H1 (cell line): Measurements from ENCODE around the gene AXIN2. TPM values are rescaled to one million over a fixed set of nuclear protein-coding genes. Genes with fewer than 3 reads are reported as not detected.

Experiments used
- CTCF ChIA-PET: fragments of 300-600 bp; sonication (Branson Sonifier 250); formaldehyde crosslinking; loops from one replicate; lab custom pipeline; 2021; ENCODE audit not compliant: partially characterized antibody; lab: Charles Lee
- POLR2A ChIA-PET: fragments of 300-600 bp; sonication (Branson Sonifier 250); formaldehyde crosslinking; loops from one replicate; lab custom pipeline; 2021; ENCODE audit warnings: inconsistent platforms; ENCODE audit not compliant: partially characterized antibody; lab: Charles Lee
- DNase-seq, 2 experiments: peaks; one replicate each; pipeline versions ENCODE4 v3.0.0 to v3.0.0-alpha.2; 2010 to 2022; ENCODE audit warnings: low spot score in 2 of 2, low read depth in 1 of 2, mixed read lengths in 1 of 2
- FAIRE-seq: peaks from 2 replicates; lab custom pipeline; 2011; peaks lifted over from hg19 to GRCh38; lab: Jason Lieb, UNC
- H2AFZ ChIP-seq: 2 replicates; pipeline ENCODE4 v1.8.1; 2012; ENCODE audit warnings: low read length, inconsistent platforms
- H2AK5ac ChIP-seq: 2 replicates; pipeline ENCODE4 v1.6.1; 2013; ENCODE audit warnings: low read depth, low read length
- H2BK120ac ChIP-seq: replicated peaks from 2 replicates; pipeline ENCODE3; 2013; ENCODE audit warnings: low read depth, low read length, inconsistent platforms
- H2BK12ac ChIP-seq: 2 replicates; pipeline ENCODE4 v1.6.1; 2013; ENCODE audit warnings: low read depth, low read length
- H2BK15ac ChIP-seq: 2 replicates; pipeline ENCODE4 v1.6.1; 2013; ENCODE audit warnings: low read length
- H2BK20ac ChIP-seq: 2 replicates; pipeline ENCODE4 v1.6.1; 2013; ENCODE audit warnings: low read length
- H2BK5ac ChIP-seq: 2 replicates; pipeline ENCODE4 v1.6.1; 2013; ENCODE audit warnings: low read depth, low read length
- H3K14ac ChIP-seq: 2 replicates; pipeline ENCODE4 v1.6.1; 2013; ENCODE audit warnings: inconsistent platforms; ENCODE audit not compliant: insufficient read length
- H3K18ac ChIP-seq: 2 replicates; pipeline ENCODE4 v1.6.1; 2013; ENCODE audit warnings: low read length; ENCODE audit errors: extremely low read depth
- H3K23ac ChIP-seq: 2 replicates; pipeline ENCODE4 v1.6.1; 2013; ENCODE audit warnings: inconsistent platforms; ENCODE audit not compliant: insufficient read length
- H3K23me2 ChIP-seq: 2 replicates; pipeline ENCODE4 v1.6.1; 2013; ENCODE audit warnings: low read depth, low read length
- H3K27ac ChIP-seq: 2 replicates; pipeline ENCODE4 v1.6.1; 2011; ENCODE audit warnings: low read depth, low read length, inconsistent platforms
- H3K27me3 ChIP-seq, 4 experiments: replicated peaks in 1 of 4; 1 replicate in 1 of 4; 2 replicates in 3 of 4; pipeline versions ENCODE4 v1.6.1 to v1.8.1; 2011 to 2013; ENCODE audit warnings: low read length in 3 of 4, mild to moderate bottlenecking in 3 of 4, inconsistent platforms in 2 of 4, mixed read lengths in 2 of 4, moderate library complexity in 1 of 4; ENCODE audit not compliant: control insufficient read depth in 3 of 4, insufficient read depth in 3 of 4; ENCODE audit errors: extremely low read depth in 1 of 4
- H3K36me3 ChIP-seq, 4 experiments: 2 replicates each; pipeline versions ENCODE4 v1.6.1 to v1.8.1; 2011 to 2013; ENCODE audit warnings: mild to moderate bottlenecking in 4 of 4, low read length in 3 of 4, moderate library complexity in 2 of 4, control low read depth in 1 of 4, inconsistent platforms in 1 of 4; ENCODE audit not compliant: insufficient read depth in 4 of 4, control insufficient read depth in 2 of 4
- H3K4ac ChIP-seq: replicated peaks from 2 replicates; pipeline ENCODE3; 2013; ENCODE audit warnings: low read length, low read depth, mixed read lengths, inconsistent platforms; ENCODE audit not compliant: insufficient read length
- H3K4me1 ChIP-seq, 4 experiments: replicated peaks in 1 of 4; 1 replicate in 1 of 4; 2 replicates in 3 of 4; pipeline versions ENCODE4 v1.6.1 to v1.8.1; 2011 to 2013; ENCODE audit warnings: low read length in 3 of 4, inconsistent platforms in 2 of 4, mixed read lengths in 1 of 4; ENCODE audit not compliant: insufficient read depth in 4 of 4, control insufficient read depth in 3 of 4
- H3K4me2 ChIP-seq, 2 experiments: 2 replicates each; pipeline versions ENCODE4 v1.6.1 to v1.8.1; 2011 to 2013; ENCODE audit warnings: low read depth in 2 of 2, low read length in 2 of 2, control low read depth in 1 of 2, inconsistent platforms in 1 of 2, mild to moderate bottlenecking in 1 of 2; ENCODE audit not compliant: insufficient read depth in 1 of 2
- H3K4me3 ChIP-seq, 4 experiments: fragments of 200-600, 300-600 bp in 1 of 4; sonication (generic), shearing (Covaris generic), sonication (Bioruptor Twin) in 1 of 4; 2 replicates each; pipeline versions ENCODE4 v1.5.1 to v1.8.1; 2011 to 2016; ENCODE audit warnings: low read length in 4 of 4, low read depth in 3 of 4, control low read depth in 2 of 4, inconsistent platforms in 2 of 4, mild to moderate bottlenecking in 2 of 4, mixed read lengths in 1 of 4, moderate library complexity in 1 of 4; ENCODE audit not compliant: insufficient read depth in 2 of 4; ENCODE audit errors: extremely low read depth in 1 of 4
- H3K56ac ChIP-seq: replicated peaks from 2 replicates; pipeline ENCODE3; 2013; ENCODE audit warnings: low read depth, mild to moderate bottlenecking, mixed read lengths, low read length, inconsistent platforms; ENCODE audit not compliant: insufficient read length
- H3K79me1 ChIP-seq: 2 replicates; pipeline ENCODE4 v1.6.1; 2013; ENCODE audit warnings: low read depth, low read length, control low read depth
- H3K79me2 ChIP-seq, 2 experiments: 2 replicates each; pipeline versions ENCODE4 v1.6.1 to v1.8.1; 2012 to 2013; ENCODE audit warnings: low read length in 2 of 2, mild to moderate bottlenecking in 2 of 2, inconsistent platforms in 1 of 2; ENCODE audit not compliant: insufficient read depth in 2 of 2, control insufficient read depth in 1 of 2
- H3K9ac ChIP-seq, 4 experiments: replicated peaks in 1 of 4; 1 replicate in 1 of 4; 2 replicates in 3 of 4; pipeline versions ENCODE4 v1.6.1 to v1.8.1; 2011 to 2013; ENCODE audit warnings: low read depth in 3 of 4, low read length in 3 of 4, control low read depth in 2 of 4, mild to moderate bottlenecking in 2 of 4, moderate library complexity in 2 of 4, inconsistent platforms in 1 of 4; ENCODE audit errors: extremely low read depth in 1 of 4
- H3K9me3 ChIP-seq, 2 experiments: 2 replicates each; pipeline versions ENCODE4 v1.6.1 to v1.8.1; 2012 to 2013; ENCODE audit warnings: mild to moderate bottlenecking in 2 of 2, moderate library complexity in 2 of 2, control low read depth in 1 of 2, inconsistent platforms in 1 of 2, low read depth in 1 of 2, low read length in 1 of 2, mixed read lengths in 1 of 2; ENCODE audit not compliant: insufficient read depth in 2 of 2
- H4K20me1 ChIP-seq, 2 experiments: replicated peaks in 1 of 2; 2 replicates each; pipeline versions ENCODE3 to v1.8.1; 2011 to 2013; ENCODE audit warnings: inconsistent platforms in 2 of 2, low read length in 2 of 2, mild to moderate bottlenecking in 1 of 2; ENCODE audit not compliant: insufficient read depth in 2 of 2, control insufficient read depth in 1 of 2
- H4K5ac ChIP-seq: 2 replicates; pipeline ENCODE4 v1.6.1; 2013; ENCODE audit warnings: low read length, low read depth, mixed read lengths, inconsistent platforms; ENCODE audit not compliant: insufficient read length
- H4K8ac ChIP-seq: 2 replicates; pipeline ENCODE4 v1.8.0; 2013; ENCODE audit warnings: mild to moderate bottlenecking, moderate library complexity, low read length, inconsistent platforms; ENCODE audit not compliant: insufficient read depth; ENCODE audit errors: extremely low read depth
- H4K91ac ChIP-seq: replicated peaks from 2 replicates; pipeline ENCODE3; 2013; ENCODE audit warnings: low read length, mixed read lengths, inconsistent platforms; ENCODE audit not compliant: insufficient read length
- SP4 ChIP-seq: IDR thresholded peaks from 2 replicates; pipeline ENCODE4 v1.6.1; 2012; ENCODE audit warnings: low read length, inconsistent platforms
- WGBS, 2 experiments: shearing (Covaris generic) in 1 of 2; methylation state at CpG; one replicate each; pipeline versions ENCODE4 v1.1.6 to v1.1.7; 2013 to 2015; ENCODE audit warnings: low lambda C conversion rate in 2 of 2, mixed read lengths in 2 of 2, inconsistent platforms in 1 of 2, low coverage in 1 of 2, missing lambda C conversion rate in 1 of 2; ENCODE audit not compliant: insufficient replicate concordance in 2 of 2, insufficient coverage in 1 of 2, insufficient read length in 1 of 2; ENCODE audit errors: extremely low coverage in 1 of 2, missing lambda C conversion rate in 1 of 2; 5-methylcytosine and 5-hydroxymethylcytosine counted together
- polyA plus RNA-seq, 7 experiments: library from polyadenylated mRNA; depleted of rRNA in 3 of 7; stranded (reverse) in 5 of 7; unstranded in 2 of 7; fragments of >200 nt in 5 of 7; fragments of 200-250 nt in 2 of 7; gene quantifications; 1 replicate in 5 of 7; 2 replicates in 1 of 7; 4 replicates in 1 of 7; pipeline versions ENCODE4 v1.2.1 to v1.2.3, GENCODE V29; 2011 to 2013; ENCODE audit warnings: missing spikeins in 2 of 7, mixed read lengths in 2 of 7
- total RNA-seq: library from RNA; stranded (reverse); fragmentation: NEBNext Ultra II Directional; extraction: Animal tissue kit (Norgen Biotek cat#: 25700); gene quantifications from 2 replicates; pipeline ENCODE4 v1.2.1, GENCODE V29; 2021

AXIN2 gene
- total and polyA plus RNA-seq, 2 of the 8 experiments (the other 6 are each of a cell fraction or from before 2014, with no cell fraction given): 17.7 to 33.4 TPM

GRCh38 chr17:65600518-65600917 lies 39.1 kb upstream of the AXIN2 start:
- no peak for FAIRE-seq
- no peak for TF ChIP-seq SP4

More at GRCh38 chr17:65600518-65600917, 39.1 kb upstream of the AXIN2 start:
- H3K9me3 ChIP-seq: no peaks in the 10 kb centered on the region
- H3K23me2 ChIP-seq: no peaks in the 10 kb centered on the region
- no peaks in the 10 kb centered on the region for H3K79me2 ChIP-seq
- no peak overlapping the region for H3K4ac ChIP-seq
- ChIA-PET POLR2A (no interaction called here), CTCF (interaction anchor here (1.6 kb wide), 1 partner anchor 197 kb away, joined by 4 read pairs; no protein-coding TSS in a partner anchor)
- H3K27ac ChIP-seq: no peak overlapping the region
- H4K91ac ChIP-seq: no peak overlapping the region
- no peak overlapping the region for H4K8ac ChIP-seq
- H2BK5ac ChIP-seq: no peak overlapping the region
- no peaks in the 10 kb centered on the region for H3K36me3 ChIP-seq
- H4K20me1 ChIP-seq: no peaks in the 10 kb centered on the region
- H2BK20ac ChIP-seq: no peak overlapping the region
- no peak for DNase-seq
- no peak overlapping the region for H3K4me3 ChIP-seq
- no peaks in the 10 kb centered on the region for H3K27me3 ChIP-seq
- no peak overlapping the region for H3K4me2 ChIP-seq
- H2BK15ac ChIP-seq: no peak overlapping the region
- H2BK120ac ChIP-seq: no peak overlapping the region
- 88% methylated on average over 1 of the region's 1 CpG; no CpG with 5 or more reads in 1 of the 2 experiments for WGBS, 2 experiments
- no peak overlapping the region for H3K18ac ChIP-seq
- H3K9ac ChIP-seq: no peak overlapping the region
- no peak overlapping the region for H3K56ac ChIP-seq
- no peak overlapping the region for H3K14ac ChIP-seq
- H3K79me1 ChIP-seq: no peaks in the 10 kb centered on the region
- H3K23ac ChIP-seq: no peak overlapping the region
- H3K4me1 ChIP-seq: no peaks in the 10 kb centered on the region
- no peak overlapping the region for H2BK12ac ChIP-seq
- H2AK5ac ChIP-seq: no peak overlapping the region
- no peak overlapping the region for H2AFZ ChIP-seq
- no peak overlapping the region for H4K5ac ChIP-seq
